ENCODE measurements around the gene TMEM30B. TPM values are rescaled to one million over a fixed set of nuclear protein-coding genes. Genes with fewer than 3 reads are reported as not detected.

TMEM30B gene
- total and polyA plus RNA-seq, 2 of the 4 experiments (the other 2 are of a cell fraction) = 0.03 TPM; not detected in 1

DNA sequence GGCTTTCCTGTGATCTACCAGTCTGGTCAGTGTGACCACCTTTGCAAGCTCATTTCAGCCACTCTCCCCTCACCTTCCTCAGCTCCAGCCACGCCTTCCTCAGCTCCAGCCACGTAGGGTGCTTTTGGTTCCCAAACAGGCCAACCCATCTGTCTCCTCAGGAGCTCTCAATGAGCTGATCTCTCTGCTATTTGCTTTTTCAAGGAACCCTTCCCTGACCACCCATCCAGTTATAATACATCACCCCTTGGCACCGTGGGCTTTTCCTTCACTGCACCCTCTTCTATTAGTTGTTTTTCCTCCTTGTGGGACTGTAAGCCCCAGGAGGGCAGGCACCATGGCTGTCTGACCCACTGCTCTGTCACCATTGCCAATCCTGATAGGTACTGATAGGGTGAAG is 37.9 kb upstream of the TMEM30B start:
- no TSS peak for BruUV-seq (replicated peaks)
- DNase-seq = no peak
- no peak overlapping the region for H2BK15ac ChIP-seq (ENCODE audit: low read depth, low read length)
- no peak overlapping the region for H2AFZ ChIP-seq (replicated peaks; ENCODE audit: low read length, poor library complexity)
- H4K91ac ChIP-seq (ENCODE audit: insufficient read depth, low read depth, low read length) = no peak overlapping the region
- intact Hi-C loops (cut with micrococcal nuclease) (no loop called here), in situ Hi-C loops (cut with MboI; ENCODE audit: low sequenced_read_pairs) (no loop called here), dilution Hi-C loops (cut with HindIII; ENCODE audit: low sequenced_read_pairs, unreplicated experiment) (no loop called here)
- H4K20me1 ChIP-seq (ENCODE audit: insufficient read depth, low read length) = no peaks in the 10 kb centered on the region
- ChIA-PET POLR2A (ENCODE audit: unreplicated experiment) (no interaction called here), CTCF (no interaction called here)
- H3K9me3 ChIP-seq (ENCODE audit: control insufficient read depth, insufficient read depth, low read length) = peaks cover 5% of the 10 kb centered on the region; the same call in 1 of the 2 replicates
- H3K9ac ChIP-seq (ENCODE audit: low read depth, low read length) = no peak overlapping the region
- H3K9me1 ChIP-seq (ENCODE audit: insufficient read depth, low read length) = no peaks in the 10 kb centered on the region
- H3K4me3 ChIP-seq (ENCODE audit: insufficient read depth, low read depth, low read length) = no peak overlapping the region
- no peak overlapping the region for H3K27ac ChIP-seq (ENCODE audit: insufficient read depth, low read length)
- TF ChIP-seq MAFK (IDR thresholded peaks at IDR 0.05; ENCODE audit: low read depth, low read length) (no peak), CEBPB (IDR thresholded peaks at IDR 0.05; ENCODE audit: low read depth, low read length) (no peak), ELK1 (IDR thresholded peaks at IDR 0.05; ENCODE audit: borderline replicate concordance, low read depth, low read length) (no peak), RCOR1 (IDR thresholded peaks at IDR 0.05; ENCODE audit: insufficient replicate concordance, low read length) (no peak), CHD1 (IDR thresholded peaks at IDR 0.05; ENCODE audit: low read depth, low read length) (no peak), RAD21 (IDR thresholded peaks at IDR 0.05; ENCODE audit: low read length) (no peak), BHLHE40 (IDR thresholded peaks at IDR 0.05; ENCODE audit: low read depth, low read length) (no peak)
- TF ChIP-seq, protein P1, sequence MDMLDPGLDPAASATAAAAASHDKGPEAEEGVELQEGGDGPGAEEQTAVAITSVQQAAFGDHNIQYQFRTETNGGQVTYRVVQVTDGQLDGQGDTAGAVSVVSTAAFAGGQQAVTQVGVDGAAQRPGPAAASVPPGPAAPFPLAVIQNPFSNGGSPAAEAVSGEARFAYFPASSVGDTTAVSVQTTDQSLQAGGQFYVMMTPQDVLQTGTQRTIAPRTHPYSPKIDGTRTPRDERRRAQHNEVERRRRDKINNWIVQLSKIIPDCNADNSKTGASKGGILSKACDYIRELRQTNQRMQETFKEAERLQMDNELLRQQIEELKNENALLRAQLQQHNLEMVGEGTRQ (IDR thresholded peaks at IDR 0.05; ENCODE audit: low read depth, low read length) = no peak
- TF ChIP-seq, protein P2, sequence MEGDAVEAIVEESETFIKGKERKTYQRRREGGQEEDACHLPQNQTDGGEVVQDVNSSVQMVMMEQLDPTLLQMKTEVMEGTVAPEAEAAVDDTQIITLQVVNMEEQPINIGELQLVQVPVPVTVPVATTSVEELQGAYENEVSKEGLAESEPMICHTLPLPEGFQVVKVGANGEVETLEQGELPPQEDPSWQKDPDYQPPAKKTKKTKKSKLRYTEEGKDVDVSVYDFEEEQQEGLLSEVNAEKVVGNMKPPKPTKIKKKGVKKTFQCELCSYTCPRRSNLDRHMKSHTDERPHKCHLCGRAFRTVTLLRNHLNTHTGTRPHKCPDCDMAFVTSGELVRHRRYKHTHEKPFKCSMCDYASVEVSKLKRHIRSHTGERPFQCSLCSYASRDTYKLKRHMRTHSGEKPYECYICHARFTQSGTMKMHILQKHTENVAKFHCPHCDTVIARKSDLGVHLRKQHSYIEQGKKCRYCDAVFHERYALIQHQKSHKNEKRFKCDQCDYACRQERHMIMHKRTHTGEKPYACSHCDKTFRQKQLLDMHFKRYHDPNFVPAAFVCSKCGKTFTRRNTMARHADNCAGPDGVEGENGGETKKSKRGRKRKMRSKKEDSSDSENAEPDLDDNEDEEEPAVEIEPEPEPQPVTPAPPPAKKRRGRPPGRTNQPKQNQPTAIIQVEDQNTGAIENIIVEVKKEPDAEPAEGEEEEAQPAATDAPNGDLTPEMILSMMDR (conservative IDR thresholded peaks at IDR 0.05; ENCODE audit: low read depth, low read length) = no peak
- no peak overlapping the region for H2BK20ac ChIP-seq (ENCODE audit: low read depth, low read length)
- WGBS, 2 experiments (ENCODE audit: extremely low coverage in 2 of 2, insufficient read length in 1 of 2) = 63% methylated on average over 2 of the region's 3 CpGs; no CpG with 5 or more reads in 1 of the 2 experiments
- H3K4me2 ChIP-seq (ENCODE audit: low read depth, low read length) = no peak overlapping the region
- no peak overlapping the region for H4K8ac ChIP-seq (ENCODE audit: low read depth in 2 of 2, low read length in 2 of 2)
- no peak overlapping the region for H3K23ac ChIP-seq (ENCODE audit: low read depth, low read length)
- no peak overlapping the region for H2BK120ac ChIP-seq (ENCODE audit: low read depth, low read length)
- ATAC-seq (ENCODE audit: low read depth) = no peak
- H4K5ac ChIP-seq (ENCODE audit: low read depth, low read length) = no peak overlapping the region
- no peak overlapping the region for H2AK9ac ChIP-seq (replicated peaks; ENCODE audit: low read depth, low read length, poor library complexity)
- no peak overlapping the region for H3K56ac ChIP-seq (ENCODE audit: extremely low read depth, insufficient read depth, low read length)
- no peak overlapping the region for H2AK5ac ChIP-seq (ENCODE audit: low read depth, low read length)
- no peak overlapping the region for H3K14ac ChIP-seq (replicated peaks; ENCODE audit: low read depth, low read length)
- H3K18ac ChIP-seq (ENCODE audit: low read depth, low read length) = no peak overlapping the region
- no peak overlapping the region for H2BK5ac ChIP-seq (ENCODE audit: low read depth, low read length, poor library complexity, severe bottlenecking)
- peaks cover 66% of the 10 kb centered on the region for H3K27me3 ChIP-seq (ENCODE audit: control insufficient read depth, insufficient read depth, low read length)
- H3K4ac ChIP-seq (ENCODE audit: low read depth, low read length) = no peak overlapping the region
- no peaks in the 10 kb centered on the region for H3K36me3 ChIP-seq (ENCODE audit: control insufficient read depth, insufficient read depth, low read length)
- no peaks in the 10 kb centered on the region for H3K79me1 ChIP-seq (ENCODE audit: low read depth in 1 of 2, low read length in 2 of 2)
- no peaks in the 10 kb centered on the region; the same call in 1 of the 2 replicates for H3K4me1 ChIP-seq (ENCODE audit: control insufficient read depth, insufficient read depth, low read length)

Data from IMR-90 (cell line).